ENCODE data around the gene AGAP2.

Gene AGAP2

DNA sequence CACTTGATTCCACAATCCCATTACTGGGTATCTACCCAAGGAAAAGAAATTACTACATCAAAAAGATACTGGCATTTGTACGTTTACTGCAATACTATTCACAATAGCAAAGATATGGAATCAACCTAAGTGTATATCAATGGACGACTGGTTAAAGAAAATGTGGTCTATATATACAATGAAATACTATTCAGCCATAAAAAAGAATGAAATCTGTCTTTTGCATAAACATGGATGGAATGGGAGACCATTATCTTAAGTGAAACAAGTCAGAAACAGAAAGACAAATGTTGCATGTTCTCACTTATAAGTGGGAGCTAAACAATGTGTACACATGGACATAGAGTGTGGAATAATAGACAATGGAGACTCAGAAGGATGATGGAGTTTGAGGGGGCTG, 49.6 kb downstream of the AGAP2 start:
- no peak for TF ChIP-seq FOXP2 (optimal IDR thresholded peaks at IDR 0.05; ENCODE audit: borderline replicate concordance, extremely low read depth, extremely low read length, insufficient read depth)
- no peak for TF ChIP-seq POLR2AphosphoS5 (IDR thresholded peaks at IDR 0.05; ENCODE audit: low read depth, low read length)
- no peak for TF ChIP-seq SIN3A (IDR thresholded peaks at IDR 0.05; ENCODE audit: borderline replicate concordance, insufficient read depth, low read length)
- no peak for TF ChIP-seq TAF1 (IDR thresholded peaks at IDR 0.05; ENCODE audit: borderline replicate concordance, insufficient read depth, low read length)

DNA sequence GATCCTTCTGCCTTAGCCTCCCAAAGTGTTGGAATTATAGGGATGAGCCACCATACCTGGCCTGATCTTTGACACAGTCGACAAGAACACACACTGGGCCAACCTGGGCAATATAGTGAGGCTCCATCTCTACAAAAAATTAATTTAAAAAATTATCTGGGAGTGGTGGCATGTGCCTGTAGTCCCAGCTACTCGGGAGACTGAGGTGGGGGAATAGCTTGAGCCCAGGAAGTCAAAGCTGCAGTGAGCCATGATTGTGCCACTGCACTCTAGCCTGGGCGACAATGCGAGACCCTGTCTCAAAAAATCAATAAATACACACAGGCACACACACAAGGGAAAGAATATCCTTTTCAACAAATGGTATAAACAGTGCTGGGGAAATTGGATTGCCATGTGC, 50.7 kb downstream of the AGAP2 start:
- TF ChIP-seq TAF1 (IDR thresholded peaks at IDR 0.05; ENCODE audit: borderline replicate concordance, insufficient read depth, low read length) (no peak), POLR2AphosphoS5 (IDR thresholded peaks at IDR 0.05; ENCODE audit: low read depth, low read length) (no peak)
- TF ChIP-seq, protein P1, sequence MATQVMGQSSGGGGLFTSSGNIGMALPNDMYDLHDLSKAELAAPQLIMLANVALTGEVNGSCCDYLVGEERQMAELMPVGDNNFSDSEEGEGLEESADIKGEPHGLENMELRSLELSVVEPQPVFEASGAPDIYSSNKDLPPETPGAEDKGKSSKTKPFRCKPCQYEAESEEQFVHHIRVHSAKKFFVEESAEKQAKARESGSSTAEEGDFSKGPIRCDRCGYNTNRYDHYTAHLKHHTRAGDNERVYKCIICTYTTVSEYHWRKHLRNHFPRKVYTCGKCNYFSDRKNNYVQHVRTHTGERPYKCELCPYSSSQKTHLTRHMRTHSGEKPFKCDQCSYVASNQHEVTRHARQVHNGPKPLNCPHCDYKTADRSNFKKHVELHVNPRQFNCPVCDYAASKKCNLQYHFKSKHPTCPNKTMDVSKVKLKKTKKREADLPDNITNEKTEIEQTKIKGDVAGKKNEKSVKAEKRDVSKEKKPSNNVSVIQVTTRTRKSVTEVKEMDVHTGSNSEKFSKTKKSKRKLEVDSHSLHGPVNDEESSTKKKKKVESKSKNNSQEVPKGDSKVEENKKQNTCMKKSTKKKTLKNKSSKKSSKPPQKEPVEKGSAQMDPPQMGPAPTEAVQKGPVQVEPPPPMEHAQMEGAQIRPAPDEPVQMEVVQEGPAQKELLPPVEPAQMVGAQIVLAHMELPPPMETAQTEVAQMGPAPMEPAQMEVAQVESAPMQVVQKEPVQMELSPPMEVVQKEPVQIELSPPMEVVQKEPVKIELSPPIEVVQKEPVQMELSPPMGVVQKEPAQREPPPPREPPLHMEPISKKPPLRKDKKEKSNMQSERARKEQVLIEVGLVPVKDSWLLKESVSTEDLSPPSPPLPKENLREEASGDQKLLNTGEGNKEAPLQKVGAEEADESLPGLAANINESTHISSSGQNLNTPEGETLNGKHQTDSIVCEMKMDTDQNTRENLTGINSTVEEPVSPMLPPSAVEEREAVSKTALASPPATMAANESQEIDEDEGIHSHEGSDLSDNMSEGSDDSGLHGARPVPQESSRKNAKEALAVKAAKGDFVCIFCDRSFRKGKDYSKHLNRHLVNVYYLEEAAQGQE (IDR thresholded peaks at IDR 0.05; ENCODE audit: insufficient read depth in 1 of 2, low read depth in 2 of 2, low read length in 2 of 2): no peak

- TF ChIP-seq, protein P1 (IDR thresholded peaks at IDR 0.05; ENCODE audit: insufficient read depth in 1 of 2, low read depth in 2 of 2, low read length in 2 of 2): no peak
- no peak for TF ChIP-seq TAF1 (IDR thresholded peaks at IDR 0.05; ENCODE audit: borderline replicate concordance, insufficient read depth, low read length)
- no peak for TF ChIP-seq FOXP2 (optimal IDR thresholded peaks at IDR 0.05; ENCODE audit: borderline replicate concordance, extremely low read depth, extremely low read length, insufficient read depth)
- no peak for TF ChIP-seq SIN3A (IDR thresholded peaks at IDR 0.05; ENCODE audit: borderline replicate concordance, insufficient read depth, low read length)
- TF ChIP-seq POLR2AphosphoS5 (IDR thresholded peaks at IDR 0.05; ENCODE audit: low read depth, low read length): no peak
Measured at GRCh38 chr12:57679697-57680096, 58.8 kb downstream of the AGAP2 start.

DNA sequence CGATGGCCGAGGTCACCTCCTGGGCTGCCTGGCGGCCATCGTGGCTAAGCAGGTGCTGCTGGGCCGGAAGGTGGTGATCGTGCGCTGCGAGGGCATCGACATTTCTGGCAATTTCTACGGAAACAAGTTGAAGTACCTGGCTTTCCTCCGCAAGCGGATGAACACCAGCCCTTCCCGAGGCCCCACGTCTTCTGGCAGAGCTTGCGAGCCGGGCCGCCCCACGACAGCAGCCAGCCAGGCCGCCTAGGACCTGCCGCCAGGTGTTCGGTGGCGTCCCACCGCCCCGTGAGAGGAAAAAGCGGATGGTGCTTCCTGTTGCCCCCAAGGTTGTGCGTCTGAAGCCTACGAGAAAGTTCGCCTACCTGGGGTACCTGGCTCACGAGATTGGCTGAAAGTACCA, 63.9 kb downstream of the AGAP2 start:
- TF ChIP-seq POLR2AphosphoS5 (IDR thresholded peaks at IDR 0.05; ENCODE audit: low read depth, low read length): no peak
- no peak for TF ChIP-seq FOXP2 (optimal IDR thresholded peaks at IDR 0.05; ENCODE audit: borderline replicate concordance, extremely low read depth, extremely low read length, insufficient read depth)
- TF ChIP-seq TAF1 (IDR thresholded peaks at IDR 0.05; ENCODE audit: borderline replicate concordance, insufficient read depth, low read length): no peak
- TF ChIP-seq, protein P1 (IDR thresholded peaks at IDR 0.05; ENCODE audit: insufficient read depth in 1 of 2, low read depth in 2 of 2, low read length in 2 of 2): no peak
- TF ChIP-seq SIN3A (IDR thresholded peaks at IDR 0.05; ENCODE audit: borderline replicate concordance, insufficient read depth, low read length): no peak
